B cell (primary cell): ENCODE results near the gene TK2. TPM values are rescaled to one million over a fixed set of nuclear protein-coding genes. Genes with fewer than 3 reads are reported as not detected.

Experiments used
- ATAC-seq: fragments of 200-7000 bp; cut with Tn5 transposase; one replicate; pipeline ENCODE4 v1.10.0; 2021; ENCODE audit warnings: low read depth, mild to moderate bottlenecking, moderate number of reproducible peaks, moderate library complexity
- CTCF ChIA-PET: fragments of 350-600 bp; sonication (Branson Sonifier 250); formaldehyde crosslinking; loops from one replicate; lab custom pipeline; 2021; ENCODE audit warnings: antibody characterized with exemption, inconsistent platforms; lab: Charles Lee
- POLR2A ChIA-PET: fragments of 350-600 bp; sonication (Branson Sonifier 250); formaldehyde crosslinking; loops from one replicate; lab custom pipeline; 2021; ENCODE audit warnings: antibody characterized with exemption; lab: Charles Lee
- DNase-seq: peaks from one replicate; pipeline ENCODE4 v3.0.0; 2013
- H2AFZ ChIP-seq: 2 replicates; pipeline ENCODE4 v1.6.1; 2012; ENCODE audit warnings: mild to moderate bottlenecking, low read depth, low read length; ENCODE audit not compliant: insufficient read depth, poor library complexity, severe bottlenecking
- H3K27ac ChIP-seq, 2 donors: 1 replicate in 1 of 2; 2 replicates in 1 of 2; pipeline ENCODE4 v1.5.1; 2012 to 2013; ENCODE audit warnings: low read length in 2 of 2, mild to moderate bottlenecking in 2 of 2, moderate library complexity in 1 of 2
- H3K27me3 ChIP-seq, 4 experiments: fragments of 200-600 bp in 1 of 4; sonication (generic) in 1 of 4; replicated peaks in 1 of 4; 1 replicate in 2 of 4; 2 replicates in 2 of 4; pipeline versions ENCODE4 v1.6.1 to v1.7.0; 2013 to 2016; ENCODE audit warnings: low read length in 3 of 4, mild to moderate bottlenecking in 2 of 4, mixed read lengths in 1 of 4, moderate library complexity in 1 of 4; ENCODE audit not compliant: insufficient read depth in 4 of 4, control insufficient read depth in 3 of 4; ENCODE audit errors: control extremely low read depth in 1 of 4
- H3K36me3 ChIP-seq, 2 experiments: replicated peaks in 1 of 2; 1 replicate in 1 of 2; 2 replicates in 1 of 2; pipeline versions ENCODE4 v1.6.1 to v1.7.1; 2013; ENCODE audit warnings: low read length in 1 of 2; ENCODE audit not compliant: insufficient read depth in 2 of 2, control insufficient read depth in 1 of 2; ENCODE audit errors: control extremely low read depth in 1 of 2, extremely low read depth in 1 of 2
- H3K4me1 ChIP-seq, 2 donors: fragments of 200-600 bp in 1 of 2; sonication (generic) in 1 of 2; 1 replicate in 1 of 2; 2 replicates in 1 of 2; pipeline versions ENCODE4 v1.5.1 to v1.6.1; 2013 to 2017; ENCODE audit warnings: low read length in 2 of 2; ENCODE audit not compliant: control insufficient read depth in 2 of 2, insufficient read depth in 2 of 2
- H3K4me2 ChIP-seq: replicated peaks from 2 replicates; pipeline ENCODE3; 2012; ENCODE audit warnings: mild to moderate bottlenecking, low read depth, low read length; ENCODE audit not compliant: poor library complexity, severe bottlenecking
- H3K4me3 ChIP-seq, 5 experiments: fragments of 200-600 bp in 1 of 5; sonication (generic) in 1 of 5; 1 replicate in 3 of 5; 2 replicates in 2 of 5; pipeline versions ENCODE4 v1.5.1 to v1.7.0; 2011 to 2016; ENCODE audit warnings: low read length in 4 of 5, mild to moderate bottlenecking in 4 of 5, low read depth in 2 of 5, control low read depth in 1 of 5, moderate library complexity in 1 of 5; ENCODE audit not compliant: insufficient read depth in 1 of 5; ENCODE audit errors: control extremely low read depth in 1 of 5, extremely low read depth in 1 of 5
- H3K79me2 ChIP-seq: fragments of 200-600 bp; sonication (generic); one replicate; pipeline ENCODE4 v1.6.0; 2016; ENCODE audit warnings: low read length; ENCODE audit not compliant: control insufficient read depth, insufficient read depth
- H3K9ac ChIP-seq: fragments of 200-600 bp; sonication (generic); 2 replicates; pipeline ENCODE4 v1.6.1; 2017; ENCODE audit warnings: mild to moderate bottlenecking, low read length, moderate library complexity
- H3K9me3 ChIP-seq, 3 donors: one replicate each; pipeline versions ENCODE4 v1.6.1 to v1.7.1; 2013; ENCODE audit warnings: low read length in 2 of 3; ENCODE audit not compliant: control insufficient read depth in 2 of 3, insufficient read depth in 1 of 3; ENCODE audit errors: control extremely low read depth in 1 of 3
- H4K20me1 ChIP-seq: 2 replicates; pipeline ENCODE4 v1.6.0; 2012; ENCODE audit warnings: mild to moderate bottlenecking, low read length; ENCODE audit not compliant: insufficient read depth, control insufficient read depth, poor library complexity, severe bottlenecking
- H3K27ac Mint-ChIP-seq: one replicate; pipeline ENCODE4 v1.8.0; 2021; ENCODE audit warnings: mixed read lengths
- H3K27me3 Mint-ChIP-seq: one replicate; pipeline ENCODE4 v1.8.0; 2021; ENCODE audit warnings: mixed read lengths
- H3K4me1 Mint-ChIP-seq: one replicate; pipeline ENCODE4 v1.8.0; 2021; ENCODE audit warnings: mixed read lengths
- H3K4me3 Mint-ChIP-seq: one replicate; pipeline ENCODE4 v1.8.0; 2021; ENCODE audit warnings: mixed read lengths
- H3K9me3 Mint-ChIP-seq: one replicate; pipeline ENCODE4 v1.8.0; 2022; ENCODE audit warnings: mixed read lengths; ENCODE audit not compliant: insufficient read depth
- EZH2 ChIP-seq: IDR thresholded peaks from 2 replicates; pipeline ENCODE4 v1.6.1; 2012; ENCODE audit warnings: borderline replicate concordance, low read depth, mild to moderate bottlenecking, moderate library complexity, low read length; ENCODE audit not compliant: insufficient read depth, poor library complexity, severe bottlenecking
- WGBS: methylation state at CpG from one replicate; pipeline ENCODE4 v1.1.5; 2013; ENCODE audit warnings: missing lambda C conversion rate; ENCODE audit not compliant: insufficient coverage; 5-methylcytosine and 5-hydroxymethylcytosine counted together
- intact Hi-C: fragments of 100-400 bp; cut with micrococcal nuclease; formaldehyde crosslinking; loops from one replicate; pipeline ENCODE4 v1.10.0; 2022
- polyA plus RNA-seq: library from polyadenylated mRNA; depleted of rRNA; stranded (reverse); fragments of >200 nt; gene quantifications from 2 replicates; pipeline ENCODE4 v1.2.3, GENCODE V29; 2012
- total RNA-seq, 2 donors: library from RNA; stranded (reverse); fragments of 120-200 nt in 1 of 2; gene quantifications; 1 replicate in 1 of 2; 2 replicates in 1 of 2; pipeline versions ENCODE4 v1.2.3 to v1.2.4, GENCODE V29; 2013 to 2022
- TF ChIP-seq, protein P1 (sequence below): fragments of 200-600 bp; IDR thresholded peaks from one replicate; pipeline ENCODE4 v1.8.0; 2022; ENCODE audit warnings: antibody characterized with exemption, mild to moderate bottlenecking

Gene TK2
- total and polyA plus RNA-seq, 2 donors (not counting 1 experiment from before 2014, with no cell fraction given): 2.9 to 9.7 TPM

DNA sequence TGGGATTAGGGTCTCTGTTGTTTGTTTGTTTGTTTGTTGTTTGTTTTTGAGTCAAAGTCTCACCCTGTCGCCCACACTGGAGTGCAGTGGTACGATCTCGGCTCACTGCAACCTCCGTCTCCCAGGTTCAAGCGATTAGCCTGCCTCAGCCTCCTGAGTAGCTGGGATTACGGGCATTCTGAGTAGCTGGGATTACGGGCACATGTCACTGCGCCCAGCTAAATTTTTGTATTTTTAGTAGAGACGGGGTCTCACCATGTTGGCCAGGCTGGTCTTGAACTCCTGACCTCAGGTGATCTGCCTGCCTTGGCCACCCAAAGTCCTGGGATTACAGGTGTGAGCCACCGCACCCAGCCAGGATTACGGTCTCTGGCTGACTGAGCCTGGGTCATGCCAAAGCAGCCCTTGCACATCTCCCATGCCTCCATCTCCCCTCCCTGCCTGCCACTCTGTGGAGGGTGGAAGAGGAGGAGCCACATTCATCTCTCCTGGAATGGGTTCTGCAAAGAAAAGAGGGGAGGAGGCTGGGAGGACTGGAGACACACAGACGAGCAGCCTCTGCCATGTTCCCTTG is 63.6 kb downstream of the TK2 start:
- H3K4me3 ChIP-seq: no peak overlapping the region
- Mint-ChIP-seq H3K27me3 (peaks cover 3% of the 10 kb centered on the region), H3K9me3 (no peaks in the 10 kb centered on the region), H3K27ac (no peak overlapping the region), H3K4me1 (peaks cover 19% of the 10 kb centered on the region), H3K4me3 (no peak overlapping the region)
- no peaks in the 10 kb centered on the region for H4K20me1 ChIP-seq
- H3K9me3 ChIP-seq: peaks cover 0 to 3% (median 0%) of the 10 kb centered on the region in 3 donors
- CTCF ChIA-PET: interaction anchor here (1.1 kb wide), 1 partner anchor 22 kb away, joined by 3 read pairs; no protein-coding TSS in a partner anchor
- H3K9ac ChIP-seq: no peak overlapping the region
- H3K4me2 ChIP-seq: no peak overlapping the region
- intact Hi-C loops: no loop called here
- no peak overlapping the region for H2AFZ ChIP-seq
- POLR2A ChIA-PET: interaction anchor here (1.1 kb wide), 1 partner anchor 22 kb away, joined by 3 read pairs; no protein-coding TSS in a partner anchor
- TF ChIP-seq EZH2: no peak
- TF ChIP-seq, protein P1, sequence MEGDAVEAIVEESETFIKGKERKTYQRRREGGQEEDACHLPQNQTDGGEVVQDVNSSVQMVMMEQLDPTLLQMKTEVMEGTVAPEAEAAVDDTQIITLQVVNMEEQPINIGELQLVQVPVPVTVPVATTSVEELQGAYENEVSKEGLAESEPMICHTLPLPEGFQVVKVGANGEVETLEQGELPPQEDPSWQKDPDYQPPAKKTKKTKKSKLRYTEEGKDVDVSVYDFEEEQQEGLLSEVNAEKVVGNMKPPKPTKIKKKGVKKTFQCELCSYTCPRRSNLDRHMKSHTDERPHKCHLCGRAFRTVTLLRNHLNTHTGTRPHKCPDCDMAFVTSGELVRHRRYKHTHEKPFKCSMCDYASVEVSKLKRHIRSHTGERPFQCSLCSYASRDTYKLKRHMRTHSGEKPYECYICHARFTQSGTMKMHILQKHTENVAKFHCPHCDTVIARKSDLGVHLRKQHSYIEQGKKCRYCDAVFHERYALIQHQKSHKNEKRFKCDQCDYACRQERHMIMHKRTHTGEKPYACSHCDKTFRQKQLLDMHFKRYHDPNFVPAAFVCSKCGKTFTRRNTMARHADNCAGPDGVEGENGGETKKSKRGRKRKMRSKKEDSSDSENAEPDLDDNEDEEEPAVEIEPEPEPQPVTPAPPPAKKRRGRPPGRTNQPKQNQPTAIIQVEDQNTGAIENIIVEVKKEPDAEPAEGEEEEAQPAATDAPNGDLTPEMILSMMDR: no peak
- no peak overlapping the region for H3K27ac ChIP-seq
- no peak for DNase-seq
- ATAC-seq: no peak
- WGBS: 97% methylated on average over 10 of the region's 12 CpGs
- peaks cover 0 to 12% (median under 1%) of the 10 kb centered on the region in 4 experiments for H3K27me3 ChIP-seq
- no peaks in the 10 kb centered on the region for H3K36me3 ChIP-seq
- peaks cover 11 to 17% of the 10 kb centered on the region in 2 donors for H3K4me1 ChIP-seq
- no peaks in the 10 kb centered on the region for H3K79me2 ChIP-seq

DNA sequence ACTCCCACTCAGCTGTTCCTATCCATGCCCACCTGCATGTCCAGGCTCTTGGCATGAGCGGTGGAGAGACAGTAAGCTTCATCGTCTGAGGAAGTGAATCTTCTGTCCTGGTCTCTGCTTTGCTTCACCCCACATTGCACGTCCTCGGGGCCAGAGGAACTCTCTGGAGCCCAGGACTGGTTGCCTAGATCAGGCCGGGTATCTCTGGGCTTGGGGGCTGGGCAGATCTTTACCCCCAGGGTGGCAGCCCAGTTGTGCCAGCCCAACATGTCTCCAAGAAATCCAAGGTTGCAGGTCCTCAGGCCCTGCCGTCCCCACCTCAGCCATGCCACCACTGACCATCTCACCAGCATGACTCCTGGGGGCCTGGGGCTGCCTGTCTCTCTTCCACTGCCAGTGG is 64.5 kb downstream of the TK2 start:
- Histone ChIP-seq H3K9me3 (peaks cover 0 to 3% (median 0%) of the 10 kb centered on the region in 3 donors), H3K4me3 (no peak overlapping the region), H4K20me1 (no peaks in the 10 kb centered on the region), H3K36me3 (no peaks in the 10 kb centered on the region), H3K79me2 (no peaks in the 10 kb centered on the region), H3K4me1 (peaks cover 11 to 17% of the 10 kb centered on the region in 2 donors), H3K4me2 (no peak overlapping the region), H3K27ac (no peak overlapping the region), H2AFZ (no peak overlapping the region), H3K27me3 (peaks cover 0 to 9% (median under 1%) of the 10 kb centered on the region in 4 experiments), H3K9ac (no peak overlapping the region)
- ATAC-seq (no peak), DNase-seq (no peak)
- Mint-ChIP-seq H3K9me3 (no peaks in the 10 kb centered on the region), H3K27ac (no peak overlapping the region), H3K4me1 (peaks cover 15% of the 10 kb centered on the region), H3K4me3 (no peak overlapping the region), H3K27me3 (peaks cover 3% of the 10 kb centered on the region)
- TF ChIP-seq, protein P1: no peak
- no peak for TF ChIP-seq EZH2
- 55% methylated on average over 6 of the region's 6 CpGs for WGBS
- CTCF ChIA-PET: interaction anchor here (1.0 to 3.5 kb wide), 2 partner anchors 54 to 66 kb away, joined by 3 to 17 read pairs; partner anchors contain the start of gene CKLF
- intact Hi-C loops: no loop called here
- POLR2A ChIA-PET: no interaction called here
